H1 (cell line): Measurements from ENCODE around the gene STX8. TPM values are rescaled to one million over a fixed set of nuclear protein-coding genes. Genes with fewer than 3 reads are reported as not detected.
A peak's percentile ranks its signal among the peaks of the same experiment; 100 is the strongest.

Experiments used
- CTCF ChIA-PET: fragments of 300-600 bp; sonication (Branson Sonifier 250); formaldehyde crosslinking; loops from one replicate; lab custom pipeline; 2021; ENCODE audit not compliant: partially characterized antibody; lab: Charles Lee
- POLR2A ChIA-PET: fragments of 300-600 bp; sonication (Branson Sonifier 250); formaldehyde crosslinking; loops from one replicate; lab custom pipeline; 2021; ENCODE audit warnings: inconsistent platforms; ENCODE audit not compliant: partially characterized antibody; lab: Charles Lee
- DNase-seq, 2 experiments: peaks; one replicate each; pipeline versions ENCODE4 v3.0.0 to v3.0.0-alpha.2; 2010 to 2022; ENCODE audit warnings: low spot score in 2 of 2, low read depth in 1 of 2, mixed read lengths in 1 of 2
- FAIRE-seq: peaks from 2 replicates; lab custom pipeline; 2011; peaks lifted over from hg19 to GRCh38; lab: Jason Lieb, UNC
- H2AFZ ChIP-seq: 2 replicates; pipeline ENCODE4 v1.8.1; 2012; ENCODE audit warnings: low read length, inconsistent platforms
- H2AK5ac ChIP-seq: 2 replicates; pipeline ENCODE4 v1.6.1; 2013; ENCODE audit warnings: low read depth, low read length
- H2BK120ac ChIP-seq: replicated peaks from 2 replicates; pipeline ENCODE3; 2013; ENCODE audit warnings: low read depth, low read length, inconsistent platforms
- H2BK12ac ChIP-seq: 2 replicates; pipeline ENCODE4 v1.6.1; 2013; ENCODE audit warnings: low read depth, low read length
- H2BK15ac ChIP-seq: 2 replicates; pipeline ENCODE4 v1.6.1; 2013; ENCODE audit warnings: low read length
- H2BK20ac ChIP-seq: 2 replicates; pipeline ENCODE4 v1.6.1; 2013; ENCODE audit warnings: low read length
- H2BK5ac ChIP-seq: 2 replicates; pipeline ENCODE4 v1.6.1; 2013; ENCODE audit warnings: low read depth, low read length
- H3K14ac ChIP-seq: 2 replicates; pipeline ENCODE4 v1.6.1; 2013; ENCODE audit warnings: inconsistent platforms; ENCODE audit not compliant: insufficient read length
- H3K18ac ChIP-seq: 2 replicates; pipeline ENCODE4 v1.6.1; 2013; ENCODE audit warnings: low read length; ENCODE audit errors: extremely low read depth
- H3K23ac ChIP-seq: 2 replicates; pipeline ENCODE4 v1.6.1; 2013; ENCODE audit warnings: inconsistent platforms; ENCODE audit not compliant: insufficient read length
- H3K23me2 ChIP-seq: 2 replicates; pipeline ENCODE4 v1.6.1; 2013; ENCODE audit warnings: low read depth, low read length
- H3K27ac ChIP-seq: 2 replicates; pipeline ENCODE4 v1.6.1; 2011; ENCODE audit warnings: low read depth, low read length, inconsistent platforms
- H3K27me3 ChIP-seq, 4 experiments: replicated peaks in 1 of 4; 1 replicate in 1 of 4; 2 replicates in 3 of 4; pipeline versions ENCODE4 v1.6.1 to v1.8.1; 2011 to 2013; ENCODE audit warnings: low read length in 3 of 4, mild to moderate bottlenecking in 3 of 4, inconsistent platforms in 2 of 4, mixed read lengths in 2 of 4, moderate library complexity in 1 of 4; ENCODE audit not compliant: control insufficient read depth in 3 of 4, insufficient read depth in 3 of 4; ENCODE audit errors: extremely low read depth in 1 of 4
- H3K36me3 ChIP-seq, 4 experiments: 2 replicates each; pipeline versions ENCODE4 v1.6.1 to v1.8.1; 2011 to 2013; ENCODE audit warnings: mild to moderate bottlenecking in 4 of 4, low read length in 3 of 4, moderate library complexity in 2 of 4, control low read depth in 1 of 4, inconsistent platforms in 1 of 4; ENCODE audit not compliant: insufficient read depth in 4 of 4, control insufficient read depth in 2 of 4
- H3K4ac ChIP-seq: replicated peaks from 2 replicates; pipeline ENCODE3; 2013; ENCODE audit warnings: low read length, low read depth, mixed read lengths, inconsistent platforms; ENCODE audit not compliant: insufficient read length
- H3K4me1 ChIP-seq, 4 experiments: replicated peaks in 1 of 4; 1 replicate in 1 of 4; 2 replicates in 3 of 4; pipeline versions ENCODE4 v1.6.1 to v1.8.1; 2011 to 2013; ENCODE audit warnings: low read length in 3 of 4, inconsistent platforms in 2 of 4, mixed read lengths in 1 of 4; ENCODE audit not compliant: insufficient read depth in 4 of 4, control insufficient read depth in 3 of 4
- H3K4me2 ChIP-seq, 2 experiments: 2 replicates each; pipeline versions ENCODE4 v1.6.1 to v1.8.1; 2011 to 2013; ENCODE audit warnings: low read depth in 2 of 2, low read length in 2 of 2, control low read depth in 1 of 2, inconsistent platforms in 1 of 2, mild to moderate bottlenecking in 1 of 2; ENCODE audit not compliant: insufficient read depth in 1 of 2
- H3K4me3 ChIP-seq, 4 experiments: fragments of 200-600, 300-600 bp in 1 of 4; sonication (generic), shearing (Covaris generic), sonication (Bioruptor Twin) in 1 of 4; 2 replicates each; pipeline versions ENCODE4 v1.5.1 to v1.8.1; 2011 to 2016; ENCODE audit warnings: low read length in 4 of 4, low read depth in 3 of 4, control low read depth in 2 of 4, inconsistent platforms in 2 of 4, mild to moderate bottlenecking in 2 of 4, mixed read lengths in 1 of 4, moderate library complexity in 1 of 4; ENCODE audit not compliant: insufficient read depth in 2 of 4; ENCODE audit errors: extremely low read depth in 1 of 4
- H3K56ac ChIP-seq: replicated peaks from 2 replicates; pipeline ENCODE3; 2013; ENCODE audit warnings: low read depth, mild to moderate bottlenecking, mixed read lengths, low read length, inconsistent platforms; ENCODE audit not compliant: insufficient read length
- H3K79me1 ChIP-seq: 2 replicates; pipeline ENCODE4 v1.6.1; 2013; ENCODE audit warnings: low read depth, low read length, control low read depth
- H3K79me2 ChIP-seq, 2 experiments: 2 replicates each; pipeline versions ENCODE4 v1.6.1 to v1.8.1; 2012 to 2013; ENCODE audit warnings: low read length in 2 of 2, mild to moderate bottlenecking in 2 of 2, inconsistent platforms in 1 of 2; ENCODE audit not compliant: insufficient read depth in 2 of 2, control insufficient read depth in 1 of 2
- H3K9ac ChIP-seq, 4 experiments: replicated peaks in 1 of 4; 1 replicate in 1 of 4; 2 replicates in 3 of 4; pipeline versions ENCODE4 v1.6.1 to v1.8.1; 2011 to 2013; ENCODE audit warnings: low read depth in 3 of 4, low read length in 3 of 4, control low read depth in 2 of 4, mild to moderate bottlenecking in 2 of 4, moderate library complexity in 2 of 4, inconsistent platforms in 1 of 4; ENCODE audit errors: extremely low read depth in 1 of 4
- H3K9me3 ChIP-seq, 2 experiments: 2 replicates each; pipeline versions ENCODE4 v1.6.1 to v1.8.1; 2012 to 2013; ENCODE audit warnings: mild to moderate bottlenecking in 2 of 2, moderate library complexity in 2 of 2, control low read depth in 1 of 2, inconsistent platforms in 1 of 2, low read depth in 1 of 2, low read length in 1 of 2, mixed read lengths in 1 of 2; ENCODE audit not compliant: insufficient read depth in 2 of 2
- H4K20me1 ChIP-seq, 2 experiments: replicated peaks in 1 of 2; 2 replicates each; pipeline versions ENCODE3 to v1.8.1; 2011 to 2013; ENCODE audit warnings: inconsistent platforms in 2 of 2, low read length in 2 of 2, mild to moderate bottlenecking in 1 of 2; ENCODE audit not compliant: insufficient read depth in 2 of 2, control insufficient read depth in 1 of 2
- H4K5ac ChIP-seq: 2 replicates; pipeline ENCODE4 v1.6.1; 2013; ENCODE audit warnings: low read length, low read depth, mixed read lengths, inconsistent platforms; ENCODE audit not compliant: insufficient read length
- H4K8ac ChIP-seq: 2 replicates; pipeline ENCODE4 v1.8.0; 2013; ENCODE audit warnings: mild to moderate bottlenecking, moderate library complexity, low read length, inconsistent platforms; ENCODE audit not compliant: insufficient read depth; ENCODE audit errors: extremely low read depth
- H4K91ac ChIP-seq: replicated peaks from 2 replicates; pipeline ENCODE3; 2013; ENCODE audit warnings: low read length, mixed read lengths, inconsistent platforms; ENCODE audit not compliant: insufficient read length
- ASH2L ChIP-seq: fragments of 200-600, 300-600 bp; sonication (generic); IDR thresholded peaks from one replicate; pipeline ENCODE4 v1.7.1; 2017; ENCODE audit warnings: low read length
- MAFK ChIP-seq: IDR thresholded peaks from 2 replicates; pipeline ENCODE4 v1.6.1; 2012; ENCODE audit warnings: low read depth, mild to moderate bottlenecking, improper control_type of control experiment, low read length
- WGBS, 2 experiments: shearing (Covaris generic) in 1 of 2; methylation state at CpG; one replicate each; pipeline versions ENCODE4 v1.1.6 to v1.1.7; 2013 to 2015; ENCODE audit warnings: low lambda C conversion rate in 2 of 2, mixed read lengths in 2 of 2, inconsistent platforms in 1 of 2, low coverage in 1 of 2, missing lambda C conversion rate in 1 of 2; ENCODE audit not compliant: insufficient replicate concordance in 2 of 2, insufficient coverage in 1 of 2, insufficient read length in 1 of 2; ENCODE audit errors: extremely low coverage in 1 of 2, missing lambda C conversion rate in 1 of 2; 5-methylcytosine and 5-hydroxymethylcytosine counted together
- polyA plus RNA-seq, 7 experiments: library from polyadenylated mRNA; depleted of rRNA in 3 of 7; stranded (reverse) in 5 of 7; unstranded in 2 of 7; fragments of >200 nt in 5 of 7; fragments of 200-250 nt in 2 of 7; gene quantifications; 1 replicate in 5 of 7; 2 replicates in 1 of 7; 4 replicates in 1 of 7; pipeline versions ENCODE4 v1.2.1 to v1.2.3, GENCODE V29; 2011 to 2013; ENCODE audit warnings: missing spikeins in 2 of 7, mixed read lengths in 2 of 7
- total RNA-seq: library from RNA; stranded (reverse); fragmentation: NEBNext Ultra II Directional; extraction: Animal tissue kit (Norgen Biotek cat#: 25700); gene quantifications from 2 replicates; pipeline ENCODE4 v1.2.1, GENCODE V29; 2021

Gene STX8
- total and polyA plus RNA-seq, 2 of the 8 experiments (the other 6 are each of a cell fraction or from before 2014, with no cell fraction given) = 22.8 to 42.5 TPM

DNA sequence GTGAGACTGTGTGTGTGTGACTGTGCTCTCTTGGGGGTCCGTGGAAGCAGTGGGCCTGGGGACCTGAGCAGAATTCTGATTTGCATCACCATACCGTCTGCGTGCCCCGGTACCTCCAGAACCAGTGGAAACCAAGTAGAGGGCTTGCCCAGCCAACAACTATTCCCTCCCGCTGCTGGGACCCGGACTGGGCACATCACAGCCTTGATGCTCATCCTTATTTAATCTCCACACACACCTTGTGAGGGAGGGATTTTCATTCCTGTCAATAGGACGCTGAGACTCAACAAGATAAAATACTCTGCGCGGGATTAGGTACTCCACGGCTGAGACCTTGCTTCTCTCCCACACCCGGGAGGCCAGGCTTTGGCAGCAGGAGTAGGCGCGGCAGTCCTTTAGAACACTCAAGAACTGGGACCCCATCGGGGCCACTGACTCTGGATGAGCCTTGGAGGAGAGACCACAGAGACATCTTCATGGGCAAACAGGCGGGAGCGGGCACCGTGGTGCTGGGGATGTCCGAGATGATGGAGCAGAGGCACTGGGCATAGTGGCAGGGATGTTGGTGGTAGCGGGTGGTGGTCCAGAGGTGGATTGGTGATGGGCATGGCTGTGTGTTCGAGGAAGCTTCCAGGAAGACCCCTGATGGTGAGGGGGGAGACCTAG is 346.3 kb downstream of the STX8 start:
- Histone ChIP-seq H3K23ac (no peak overlapping the region), H3K27me3 (peaks cover 0 to 2% (median 0%) of the 10 kb centered on the region in 4 experiments; a peak in 2 of 7 replicates), H3K79me2 (no peaks in the 10 kb centered on the region), H3K4me3 (no peak overlapping the region), H3K14ac (no peak overlapping the region), H2BK120ac (no peak overlapping the region), H3K9me3 (no peaks in the 10 kb centered on the region), H3K23me2 (peaks cover 12% of the 10 kb centered on the region), H3K27ac (no peak overlapping the region), H3K9ac (no peak overlapping the region), H2AK5ac (peak overlapping the region; percentile 94; the same call in 1 of the 2 replicates), H2AFZ (no peak overlapping the region), H4K91ac (peak overlapping the region; percentile 37), H3K79me1 (no peaks in the 10 kb centered on the region), H2BK15ac (no peak overlapping the region), H3K56ac (no peak overlapping the region), H2BK12ac (peak overlapping the region; percentile 27; the same call in 1 of the 2 replicates), H2BK5ac (no peak overlapping the region), H4K8ac (no peak overlapping the region; the same call in 1 of the 2 replicates), H3K4ac (no peak overlapping the region), H3K36me3 (peaks cover 0 to 6% (median 0%) of the 10 kb centered on the region in 4 experiments; a peak in 1 of 8 replicates), H4K20me1 (peaks cover 0 to 17% of the 10 kb centered on the region in 2 experiments), H4K5ac (no peak overlapping the region), H3K4me2 (no peak overlapping the region), H3K18ac (no peak overlapping the region), H3K4me1 (peaks cover 0 to 15% (median 7%) of the 10 kb centered on the region in 4 experiments; a peak in 6 of 7 replicates), H2BK20ac (no peak overlapping the region)
- POLR2A ChIA-PET = no interaction called here
- FAIRE-seq = no peak
- WGBS, 2 experiments = 91% methylated on average over 20 of the region's 20 CpGs; no CpG with 5 or more reads in 1 of the 2 experiments
- no peak for DNase-seq
- CTCF ChIA-PET = no interaction called here
- TF ChIP-seq MAFK (no peak), ASH2L (no peak)
